Glomerular endothelial cell (primary cell): Measurements from ENCODE around the gene AGPAT3. TPM values are rescaled to one million over a fixed set of nuclear protein-coding genes. Genes with fewer than 3 reads are reported as not detected.

Source experiments
- DNase-seq: peaks from one replicate; pipeline ENCODE4 v3.0.0-alpha.2; 2011; ENCODE audit warnings: low read depth, low spot score; ENCODE audit errors: extremely low read depth
- total RNA-seq: library from RNA; depleted of rRNA; stranded (reverse); fragments of >200 nt; gene quantifications from 2 replicates; pipeline ENCODE4 v1.2.3, GENCODE V29; 2015

Gene AGPAT3
- total RNA-seq, 1 donor from 2014 or later, result 60.0 TPM

- DNase-seq, result no peak
Measured at GRCh38 chr21:44011579-44012473, 146.8 kb downstream of the AGPAT3 start, which contains the start of gene TRAPPC10. Gene TRAPPC10, plus strand, starts transcription at chr21:44012309. Its CDS starts 185 bp downstream, at chr21:44012494.

DNA sequence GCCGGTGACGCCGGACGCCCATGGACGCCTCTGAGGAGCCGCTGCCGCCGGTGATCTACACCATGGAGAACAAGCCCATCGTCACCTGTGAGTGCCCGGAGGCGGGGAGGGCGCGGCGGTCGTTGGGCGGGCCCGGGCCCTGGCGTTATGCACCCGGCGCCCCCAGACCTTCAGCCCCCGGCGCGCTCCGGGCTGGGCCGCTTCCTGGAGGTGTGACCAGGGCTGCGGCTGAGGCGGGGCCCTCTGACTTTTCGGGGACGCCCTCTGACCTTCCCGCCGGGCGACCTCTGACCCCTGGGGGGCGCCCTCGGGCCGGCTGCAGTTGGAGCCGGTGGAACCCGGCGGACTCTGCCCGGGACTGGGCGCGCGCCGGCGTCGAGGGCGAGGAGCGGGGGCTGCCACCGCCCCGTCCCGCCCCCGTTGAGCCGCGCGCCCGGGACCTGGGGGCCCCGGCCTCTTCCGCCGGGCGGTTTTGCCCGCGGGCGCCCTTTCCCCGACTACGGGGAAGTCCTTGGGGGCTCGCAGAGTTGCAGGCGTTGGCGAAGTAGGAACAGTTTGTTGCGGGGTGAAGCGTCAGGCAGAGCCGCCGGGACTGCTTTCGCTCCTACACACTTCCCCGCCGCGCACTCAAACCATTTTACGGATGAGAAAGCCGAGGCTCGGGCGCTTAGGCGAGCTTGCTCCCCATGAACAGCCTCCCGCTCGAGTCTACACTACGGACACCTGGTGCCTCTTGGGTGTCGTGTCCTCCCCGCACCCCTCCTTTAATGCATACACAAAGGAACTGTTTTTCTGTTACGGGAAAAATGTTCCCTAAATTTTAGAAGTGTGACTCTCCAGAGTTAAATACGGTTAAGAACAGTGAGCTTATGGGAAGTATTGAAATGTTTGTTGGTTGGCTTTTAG lies 147.7 kb downstream of the AGPAT3 start:
- DNase-seq, result no peak

DNA sequence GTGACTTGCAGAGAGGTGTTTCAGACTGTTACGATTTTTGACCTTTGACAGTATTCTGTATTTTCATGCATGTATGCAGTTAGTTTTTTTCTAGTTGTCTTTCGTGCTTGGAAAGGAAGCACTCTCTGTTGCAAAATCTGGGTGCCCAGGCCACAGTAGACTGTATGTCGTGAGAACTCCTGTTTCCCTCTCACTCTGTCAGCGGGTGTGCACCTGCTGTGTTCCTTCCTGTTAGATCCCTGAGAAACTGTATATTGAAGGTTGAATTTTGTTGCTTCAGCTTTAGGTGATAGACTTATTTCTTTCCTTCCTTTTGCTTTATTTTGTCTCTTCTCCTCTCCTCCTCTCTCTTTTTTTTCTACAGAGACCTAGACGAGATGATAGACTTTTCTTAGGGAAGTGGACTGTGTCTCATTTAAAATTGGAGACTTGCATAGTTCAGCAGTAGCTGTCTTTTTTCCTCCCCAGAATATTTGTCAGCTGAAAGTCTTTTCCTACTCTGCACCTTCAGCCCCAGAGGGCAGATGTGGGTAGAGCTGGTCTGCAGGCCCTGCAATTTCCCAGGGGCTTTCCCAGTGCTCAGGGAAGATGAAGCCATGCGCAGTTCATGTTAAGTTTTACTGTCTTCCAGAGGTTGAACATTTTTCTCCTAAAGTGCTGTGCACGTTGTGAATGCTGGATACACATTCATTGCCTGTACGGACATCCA lies 148.5 kb downstream of the AGPAT3 start:
- no peak for DNase-seq

DNA sequence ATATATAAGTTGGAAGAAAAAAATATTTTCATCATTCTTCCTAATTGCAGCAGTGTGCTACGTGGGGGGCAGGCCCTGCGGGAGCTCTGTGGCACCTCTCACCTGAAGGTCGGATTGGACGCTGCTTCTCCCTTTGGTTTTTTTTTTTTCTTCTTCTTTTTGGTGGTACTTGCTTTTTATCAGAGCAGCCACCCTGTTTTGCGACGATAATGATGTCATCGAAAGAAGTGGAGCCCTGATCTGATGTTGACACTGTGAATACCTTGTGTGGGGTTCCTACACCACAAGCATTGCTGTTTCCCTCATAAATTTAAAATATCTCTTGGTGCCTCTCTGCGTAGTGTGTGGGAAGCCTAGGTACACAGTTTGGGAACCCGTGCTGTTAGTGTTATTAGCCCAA lies 152.6 kb downstream of the AGPAT3 start:
- DNase-seq, result no peak

DNA sequence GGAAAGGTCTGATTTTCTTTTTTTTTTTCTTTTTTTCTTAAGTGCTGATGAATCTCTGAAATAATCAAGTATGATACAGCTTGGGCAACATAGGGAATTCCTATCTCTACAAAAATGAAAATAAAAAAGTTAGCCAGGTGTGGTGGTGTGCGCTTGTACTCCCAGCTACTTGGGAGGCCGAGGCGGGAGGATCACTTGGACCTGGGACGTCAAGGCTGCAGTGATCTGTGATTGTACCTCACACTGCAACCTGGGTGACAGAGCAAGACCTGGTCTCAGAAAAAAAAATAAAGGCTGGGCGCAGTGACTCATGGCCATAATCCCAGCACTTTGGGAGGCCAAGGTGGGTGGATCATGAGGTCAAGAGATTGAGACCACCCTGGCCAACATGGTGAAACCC lies 153.1 kb downstream of the AGPAT3 start:
- DNase-seq, result no peak

GRCh38 chr21:44018813-44019567 lies 154.0 kb downstream of the AGPAT3 start:
- no peak for DNase-seq

DNA sequence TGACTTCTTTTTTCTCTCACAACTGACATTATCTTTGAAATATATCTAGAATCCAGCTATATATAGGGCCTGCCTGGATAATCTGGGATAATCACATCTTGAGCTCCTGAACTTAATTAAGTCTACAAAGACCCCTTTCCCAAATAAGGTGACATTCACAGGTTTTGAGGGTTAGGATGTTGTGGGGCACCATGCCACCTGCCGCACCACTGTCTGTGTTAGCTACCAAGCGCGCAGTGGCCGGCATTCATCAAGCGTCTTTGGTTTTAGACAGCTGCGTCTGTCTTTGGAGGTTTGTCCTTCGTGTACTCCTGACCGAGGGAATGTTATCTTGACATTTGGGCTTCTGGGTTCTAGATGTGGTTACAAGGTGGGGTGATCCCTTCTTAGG lies 154.5 kb downstream of the AGPAT3 start:
- DNase-seq, result no peak

GRCh38 chr21:44020551-44020950 lies 155.5 kb downstream of the AGPAT3 start:
- DNase-seq, result no peak

DNA sequence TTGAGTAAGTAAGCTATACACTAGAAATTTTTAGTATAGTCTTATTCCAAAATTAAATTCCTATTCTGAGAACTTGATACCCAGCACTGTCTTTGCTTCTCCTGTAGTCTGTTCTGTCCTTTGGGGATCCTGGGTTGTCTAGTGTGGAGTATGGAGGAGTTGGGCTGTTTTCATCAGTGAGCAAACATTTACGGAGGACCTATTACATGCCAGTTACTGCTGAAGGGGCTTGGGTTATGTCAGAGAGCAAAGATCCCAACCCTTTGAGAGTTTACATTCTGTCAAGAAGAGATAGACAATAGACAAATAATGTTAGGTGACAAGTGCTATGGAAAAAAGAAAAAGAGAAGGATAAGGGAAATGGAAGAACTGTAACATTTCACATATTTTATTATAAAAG lies 156.0 kb downstream of the AGPAT3 start:
- DNase-seq, result no peak

DNA sequence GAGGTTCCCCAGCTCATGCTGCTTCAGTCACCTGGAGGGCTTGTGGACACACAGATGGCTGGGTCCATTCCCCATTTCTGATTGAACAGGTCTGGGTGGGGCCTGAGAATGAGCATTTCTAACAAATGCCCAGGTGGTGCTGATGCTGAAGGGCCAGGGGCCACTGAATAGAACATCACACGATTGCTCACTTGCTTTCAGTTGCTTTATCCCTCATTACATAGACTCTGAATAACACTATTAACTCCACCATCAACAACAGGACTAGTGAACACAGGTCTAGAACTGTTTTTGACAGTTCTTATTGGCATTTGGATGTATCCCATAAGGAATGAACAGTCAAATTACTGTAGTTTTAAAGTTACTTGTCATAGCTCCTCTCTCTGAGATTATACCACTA lies 159.2 kb downstream of the AGPAT3 start:
- no peak for DNase-seq

DNA sequence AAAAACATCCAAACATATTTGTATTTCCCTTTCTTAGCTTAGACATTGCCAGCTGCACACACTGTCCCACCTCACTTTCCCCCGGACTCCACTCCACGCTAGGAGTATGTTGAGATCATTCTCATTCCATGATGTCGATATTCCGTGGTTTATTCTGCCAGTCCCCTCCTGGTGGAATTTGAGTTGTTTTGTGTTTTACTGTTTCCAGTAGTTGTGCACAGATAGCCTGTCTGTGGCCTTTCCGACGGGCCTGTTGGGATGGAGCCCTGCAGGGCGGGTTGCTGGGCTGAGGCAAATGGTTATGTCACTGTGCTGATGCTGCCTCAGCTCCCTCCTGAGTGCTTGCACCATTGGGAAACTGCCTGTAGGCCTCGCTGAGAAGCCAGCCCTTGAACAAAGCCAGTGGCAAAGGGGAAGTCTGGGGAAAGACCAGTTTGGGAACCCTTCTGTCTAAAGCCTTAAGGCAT lies 159.9 kb downstream of the AGPAT3 start:
- no peak for DNase-seq

GRCh38 chr21:44027607-44028286 lies 162.7 kb downstream of the AGPAT3 start:
- DNase-seq, result no peak

DNA sequence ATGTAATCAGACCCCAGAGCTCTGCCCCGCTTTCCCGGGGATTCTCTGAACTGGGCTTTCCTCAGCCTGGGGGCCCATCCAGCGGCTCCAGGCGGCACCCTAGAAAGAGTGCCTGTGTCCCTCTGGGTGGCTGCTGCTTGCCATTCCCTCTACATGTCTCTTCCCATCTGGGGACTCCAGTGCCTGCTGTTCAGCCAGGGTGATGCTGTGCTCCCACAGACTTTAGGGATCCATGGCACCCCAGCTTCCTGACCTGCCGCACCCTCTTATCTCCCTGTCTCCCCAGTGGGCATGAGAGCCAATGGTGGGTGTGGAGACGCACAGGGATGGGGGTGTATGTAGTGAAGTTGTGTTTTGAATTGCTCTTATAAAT lies 163.2 kb downstream of the AGPAT3 start:
- DNase-seq, result no peak

DNA sequence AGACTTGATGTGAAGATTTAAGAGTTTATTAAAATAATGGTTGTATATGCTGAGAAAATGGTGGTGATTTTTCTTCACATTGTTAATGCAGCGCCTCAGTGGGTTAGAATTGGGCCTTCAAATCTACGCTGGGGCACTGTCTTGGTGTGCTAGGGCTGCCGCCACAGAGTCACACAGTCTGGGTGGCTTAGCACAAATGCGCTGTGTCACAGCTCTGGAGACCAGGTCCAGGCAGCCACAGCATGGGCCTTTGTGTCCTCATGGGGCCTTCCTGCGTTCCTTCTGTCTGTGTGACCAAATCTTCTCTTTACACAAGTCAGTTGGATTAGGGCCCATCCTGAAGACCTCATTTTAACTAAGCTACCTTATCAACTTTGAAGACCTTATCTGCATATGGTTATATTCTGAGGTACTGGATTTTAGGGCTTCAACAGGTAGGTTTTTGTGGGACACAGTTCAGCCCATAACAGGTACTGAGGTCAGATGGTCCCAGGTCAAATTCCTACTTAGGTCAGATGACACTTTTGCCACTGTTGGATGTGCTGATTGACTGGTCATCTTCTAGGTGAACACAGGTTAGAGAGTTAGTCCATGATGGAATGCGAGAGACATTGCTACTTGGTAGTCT lies 164.6 kb downstream of the AGPAT3 start:
- DNase-seq, result no peak

- DNase-seq, result no peak
Measured at GRCh38 chr21:44035244-44035643, 170.2 kb downstream of the AGPAT3 start.
